HG03342 (cell line): Measurements from ENCODE around the gene DCAF11.

Experiments
- ATAC-seq: cut with Tn5 transposase; IDR thresholded peaks from one replicate; pipeline ENCODE4 v1.9.1; 2021; ENCODE audit warnings: mild to moderate bottlenecking, moderate library complexity; ENCODE audit not compliant: unreplicated experiment

The DCAF11 gene

GRCh38 chr14:24116128-24116814 lies 1.7 kb downstream of the DCAF11 start:
- no peak for ATAC-seq

- ATAC-seq: no peak
These were observed 2.6 kb downstream of the DCAF11 start for GRCh38 chr14:24117179-24117578.

- ATAC-seq: no peak
These were observed 5.1 kb downstream of the DCAF11 start for GRCh38 chr14:24119691-24120090.

- no peak for ATAC-seq
These were observed 6.6 kb downstream of the DCAF11 start for GRCh38 chr14:24121210-24121609.

- ATAC-seq: no peak
These were observed 7.8 kb downstream of the DCAF11 start for GRCh38 chr14:24122416-24122815.

GRCh38 chr14:24122898-24123297 lies 8.3 kb downstream of the DCAF11 start:
- no peak for ATAC-seq

GRCh38 chr14:24123424-24124417 lies 9.1 kb downstream of the DCAF11 start:
- ATAC-seq: no peak

GRCh38 chr14:24126939-24127338 lies 12.4 kb downstream of the DCAF11 start:
- no peak for ATAC-seq

- no peak for ATAC-seq
These were observed 13.1 kb downstream of the DCAF11 start for GRCh38 chr14:24127673-24128072.

GRCh38 chr14:24129410-24129998 lies 14.9 kb downstream of the DCAF11 start:
- ATAC-seq: no peak

GRCh38 chr14:24130380-24130716 lies 15.8 kb downstream of the DCAF11 start, which contains the start of gene FITM1:
Gene FITM1, plus strand, starts transcription at chr14:24130659. Its CDS starts 905 bp downstream, at chr14:24131564.
- ATAC-seq: no peak

- ATAC-seq: no peak
These were observed 16.4 kb downstream of the DCAF11 start for GRCh38 chr14:24130717-24131548.

- ATAC-seq: no peak
These were observed 17.0 kb downstream of the DCAF11 start for GRCh38 chr14:24131549-24131966.

- ATAC-seq: no peak
These were observed 17.6 kb downstream of the DCAF11 start for GRCh38 chr14:24132061-24132685.

- ATAC-seq: no peak
These were observed 18.4 kb downstream of the DCAF11 start for GRCh38 chr14:24132976-24133375.

- no peak for ATAC-seq
These were observed 19.2 kb downstream of the DCAF11 start for GRCh38 chr14:24133735-24134134.

GRCh38 chr14:24135584-24135833 lies 20.9 kb downstream of the DCAF11 start:
- ATAC-seq: peak; percentile 8

GRCh38 chr14:24135834-24136683 lies 21.5 kb downstream of the DCAF11 start, which contains the start of gene PSME1:
Gene PSME1, plus strand, starts transcription at chr14:24136194. Its CDS starts 69 bp downstream, at chr14:24136263.
- ATAC-seq: peak; percentile 83
